ENCODE data around the gene MRPL32. TPM values are rescaled to one million over a fixed set of nuclear protein-coding genes. Genes with fewer than 3 reads are reported as not detected.

Gene MRPL32
- total RNA-seq, 2 donors from 2014 or later: 47.2 to 62.3 TPM

DNA sequence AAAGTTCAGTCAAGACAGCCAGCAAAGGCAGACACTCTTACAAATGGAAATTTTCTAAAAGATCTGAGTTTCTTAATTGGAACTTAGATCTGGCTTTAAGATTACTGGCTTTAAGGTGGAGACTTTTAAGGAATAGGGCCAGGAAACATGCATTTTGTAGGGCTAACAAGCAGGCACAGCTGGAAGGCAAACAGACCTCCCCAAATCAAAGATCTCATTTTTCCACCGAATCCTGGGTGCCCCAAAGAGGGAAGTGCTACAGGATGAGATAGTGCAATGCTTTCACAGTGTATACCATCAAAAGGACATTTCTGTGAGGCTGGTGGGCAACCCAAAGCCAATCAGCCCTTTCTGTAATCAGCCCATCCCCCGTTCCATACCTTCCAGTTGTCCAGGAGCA lies 27.4 kb downstream of the MRPL32 start:
- no peak overlapping the region for H3K27ac ChIP-seq
- no peaks in the 10 kb centered on the region for H3K27me3 ChIP-seq
- H3K4me1 ChIP-seq: no peaks in the 10 kb centered on the region
- no peaks in the 10 kb centered on the region for H3K9me3 ChIP-seq
- no peaks in the 10 kb centered on the region for H3K36me3 ChIP-seq
- TF ChIP-seq, protein P1, sequence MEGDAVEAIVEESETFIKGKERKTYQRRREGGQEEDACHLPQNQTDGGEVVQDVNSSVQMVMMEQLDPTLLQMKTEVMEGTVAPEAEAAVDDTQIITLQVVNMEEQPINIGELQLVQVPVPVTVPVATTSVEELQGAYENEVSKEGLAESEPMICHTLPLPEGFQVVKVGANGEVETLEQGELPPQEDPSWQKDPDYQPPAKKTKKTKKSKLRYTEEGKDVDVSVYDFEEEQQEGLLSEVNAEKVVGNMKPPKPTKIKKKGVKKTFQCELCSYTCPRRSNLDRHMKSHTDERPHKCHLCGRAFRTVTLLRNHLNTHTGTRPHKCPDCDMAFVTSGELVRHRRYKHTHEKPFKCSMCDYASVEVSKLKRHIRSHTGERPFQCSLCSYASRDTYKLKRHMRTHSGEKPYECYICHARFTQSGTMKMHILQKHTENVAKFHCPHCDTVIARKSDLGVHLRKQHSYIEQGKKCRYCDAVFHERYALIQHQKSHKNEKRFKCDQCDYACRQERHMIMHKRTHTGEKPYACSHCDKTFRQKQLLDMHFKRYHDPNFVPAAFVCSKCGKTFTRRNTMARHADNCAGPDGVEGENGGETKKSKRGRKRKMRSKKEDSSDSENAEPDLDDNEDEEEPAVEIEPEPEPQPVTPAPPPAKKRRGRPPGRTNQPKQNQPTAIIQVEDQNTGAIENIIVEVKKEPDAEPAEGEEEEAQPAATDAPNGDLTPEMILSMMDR (IDR thresholded peaks at IDR 0.05): no peak
- no peak overlapping the region for H3K9ac ChIP-seq (ENCODE audit: low read depth in 2 of 2, low read length in 2 of 2)
- intact Hi-C loops (cut with DNase I): no loop called here
- no peak for DNase-seq
- H3K4me3 ChIP-seq: no peak overlapping the region

DNA sequence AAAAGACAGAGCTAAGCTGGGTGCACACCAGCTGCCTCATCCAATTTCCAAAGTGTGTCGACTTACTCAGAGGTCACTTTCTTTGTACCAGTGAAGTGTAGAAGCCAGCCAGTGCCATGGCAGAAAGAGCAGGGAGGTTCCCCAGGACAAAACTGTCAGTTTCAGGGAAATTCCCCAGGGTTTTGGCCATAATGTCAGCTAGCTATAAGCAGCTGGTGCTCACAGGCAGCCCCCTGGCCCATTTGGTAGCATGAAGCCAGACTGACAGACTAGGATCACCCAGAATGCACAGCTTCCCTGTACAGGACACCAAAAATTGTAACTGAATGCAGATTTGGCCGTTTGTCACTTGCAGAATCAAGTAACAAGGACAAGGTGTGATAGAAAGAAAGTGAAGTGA lies 28.6 kb downstream of the MRPL32 start:
- TF ChIP-seq, protein P1 (IDR thresholded peaks at IDR 0.05): no peak
- no peak for DNase-seq
- intact Hi-C loops (cut with DNase I): no loop called here
- no peaks in the 10 kb centered on the region for H3K9me3 ChIP-seq
- H3K4me1 ChIP-seq: no peaks in the 10 kb centered on the region
- H3K27me3 ChIP-seq: no peaks in the 10 kb centered on the region
- no peak overlapping the region for H3K4me3 ChIP-seq
- H3K27ac ChIP-seq: no peak overlapping the region
- no peak overlapping the region for H3K9ac ChIP-seq (ENCODE audit: low read depth in 2 of 2, low read length in 2 of 2)
- no peaks in the 10 kb centered on the region for H3K36me3 ChIP-seq

DNA sequence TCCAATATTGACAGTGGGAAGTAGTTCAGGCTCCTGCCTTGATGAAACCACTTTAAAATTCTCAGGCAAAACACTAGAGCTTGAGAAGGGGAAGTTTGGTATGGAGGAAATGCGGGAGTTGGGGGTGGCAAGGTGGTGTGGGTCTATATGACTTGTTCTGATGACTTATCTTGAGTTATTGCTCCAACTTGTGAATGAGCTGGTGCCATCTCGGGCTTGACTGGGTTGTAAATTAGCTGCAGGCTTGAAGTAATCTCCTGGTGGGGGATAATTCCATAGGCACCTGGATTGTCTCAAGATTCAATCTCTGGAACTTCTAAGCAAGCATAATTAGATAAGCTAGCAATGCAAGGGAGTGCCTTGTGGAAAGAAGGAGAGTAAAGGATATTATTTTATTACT lies 29.0 kb downstream of the MRPL32 start:
- no peaks in the 10 kb centered on the region for H3K9me3 ChIP-seq
- intact Hi-C loops (cut with DNase I): no loop called here

DNA sequence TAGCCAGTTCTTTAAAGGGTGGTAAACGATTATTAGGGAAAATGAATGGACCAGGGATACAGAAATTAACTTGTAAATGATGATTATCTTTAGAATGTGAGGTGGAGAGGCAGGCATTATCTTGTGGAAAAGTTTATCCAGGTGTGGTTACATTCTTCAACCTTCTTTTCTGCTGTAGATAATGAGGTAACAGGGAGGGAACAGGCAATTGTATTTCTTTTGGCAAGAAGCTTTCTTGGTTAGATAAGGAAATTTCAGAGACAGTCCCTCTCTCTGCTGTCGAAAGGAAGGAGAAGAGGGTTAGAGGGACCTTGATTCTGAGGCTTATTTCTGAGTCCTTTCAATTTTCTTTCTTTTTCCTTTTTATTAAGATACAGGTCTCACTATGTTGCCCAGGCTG lies 32.1 kb downstream of the MRPL32 start:
- no peaks in the 10 kb centered on the region for H3K27me3 ChIP-seq
- no peak overlapping the region for H3K4me3 ChIP-seq
- intact Hi-C loops (cut with DNase I): no loop called here
- H3K9ac ChIP-seq (ENCODE audit: low read depth in 2 of 2, low read length in 2 of 2): no peak overlapping the region
- TF ChIP-seq, protein P1 (IDR thresholded peaks at IDR 0.05): no peak
- no peak for DNase-seq
- H3K36me3 ChIP-seq: no peaks in the 10 kb centered on the region
- H3K4me1 ChIP-seq: no peaks in the 10 kb centered on the region
- no peak overlapping the region for H3K27ac ChIP-seq
- no peaks in the 10 kb centered on the region for H3K9me3 ChIP-seq

More for the DNA sequence above, 29.0 kb downstream of the MRPL32 start:
- Histone ChIP-seq H3K27me3 (no peaks in the 10 kb centered on the region), H3K36me3 (no peaks in the 10 kb centered on the region), H3K4me3 (no peak overlapping the region), H3K4me1 (no peaks in the 10 kb centered on the region), H3K27ac (no peak overlapping the region), H3K9ac (ENCODE audit: low read depth in 2 of 2, low read length in 2 of 2) (no peak overlapping the region)
- no peak for DNase-seq
- TF ChIP-seq, protein P1 (IDR thresholded peaks at IDR 0.05): no peak

DNA sequence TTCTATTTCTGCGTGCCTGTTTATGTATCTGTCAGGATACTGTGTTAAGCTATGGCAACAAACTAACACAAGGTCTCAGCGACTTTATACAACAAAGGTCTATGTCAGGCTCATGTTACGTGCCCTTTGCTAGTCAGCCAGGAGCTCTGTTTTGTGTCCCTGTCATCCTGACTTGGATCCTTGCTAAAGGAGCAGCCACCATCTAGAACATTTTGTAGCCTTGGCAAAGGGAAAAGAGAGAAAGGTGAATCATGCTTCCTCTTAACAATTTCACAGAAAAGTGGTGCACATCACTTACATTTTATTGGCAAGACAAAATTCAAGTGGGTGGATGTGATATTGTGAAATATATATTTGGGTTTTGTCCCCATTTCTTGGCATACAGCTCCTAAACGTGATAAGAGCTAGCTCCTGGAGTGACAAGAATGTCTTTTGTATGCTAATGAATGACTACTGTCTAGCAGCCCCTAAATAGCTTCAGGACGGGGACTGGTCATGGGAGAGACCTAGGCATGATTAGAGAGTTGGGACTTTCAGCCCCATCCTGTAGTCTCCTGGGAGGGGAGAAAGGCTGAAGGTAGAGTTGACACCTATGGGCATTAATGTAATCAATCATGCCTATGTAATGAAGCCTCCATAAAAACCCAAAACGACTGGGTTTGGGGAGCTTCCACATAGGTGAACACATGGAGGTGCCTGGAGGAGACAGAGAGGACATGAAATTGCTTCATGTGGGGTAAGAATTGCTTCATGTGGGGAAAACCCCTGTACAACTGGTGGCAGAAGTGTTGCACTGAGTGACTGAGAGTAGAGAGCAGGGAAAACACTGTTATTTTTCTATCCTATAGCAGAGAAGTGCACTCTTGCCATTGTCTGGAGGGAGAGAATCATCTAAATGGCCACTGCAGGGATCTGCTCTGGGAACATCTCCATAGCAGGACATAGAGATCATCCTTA lies 33.0 kb downstream of the MRPL32 start:
- H3K36me3 ChIP-seq: no peaks in the 10 kb centered on the region
- TF ChIP-seq, protein P1 (IDR thresholded peaks at IDR 0.05): no peak
- intact Hi-C loops (cut with DNase I): no loop called here
- H3K4me3 ChIP-seq: no peak overlapping the region
- H3K4me1 ChIP-seq: no peaks in the 10 kb centered on the region
- H3K27me3 ChIP-seq: no peaks in the 10 kb centered on the region
- no peak overlapping the region for H3K27ac ChIP-seq
- no peak for DNase-seq
- H3K9me3 ChIP-seq: no peaks in the 10 kb centered on the region
- H3K9ac ChIP-seq (ENCODE audit: low read depth in 2 of 2, low read length in 2 of 2): no peak overlapping the region

All from colonic mucosa (tissue), 4 donors.